ENCODE results near the gene CROT.

The CROT gene

GRCh38 chr7:87416682-87417587 is 71.5 kb downstream of the CROT start:
- DNase-seq: peak; percentile 72

GRCh38 chr7:87420173-87420572 is 74.7 kb downstream of the CROT start:
- no peak for DNase-seq

- DNase-seq: no peak
Observed at GRCh38 chr7:87424075-87424474, 78.6 kb downstream of the CROT start.

- no peak for DNase-seq
Observed at GRCh38 chr7:87426160-87426559, 80.7 kb downstream of the CROT start.

- no peak for DNase-seq
Observed at GRCh38 chr7:87427288-87427687, 81.8 kb downstream of the CROT start.

GRCh38 chr7:87432536-87432935 is 87.1 kb downstream of the CROT start:
- no peak for DNase-seq

GRCh38 chr7:87435546-87435945 is 90.1 kb downstream of the CROT start:
- DNase-seq: no peak

GRCh38 chr7:87445897-87446296 is 100.4 kb downstream of the CROT start:
- DNase-seq: no peak

GRCh38 chr7:87447116-87447635 is 101.7 kb downstream of the CROT start:
- no peak for DNase-seq

- no peak for DNase-seq
Observed at GRCh38 chr7:87448388-87448787, 102.9 kb downstream of the CROT start.

Data from activated CD8-positive, alpha-beta memory T cell treated with anti-CD3 and anti-CD28 coated beads, Interleukin-2, amount 50 U/mL, for 48 hours (primary cell).